Ovary (tissue), 3 donors: ENCODE data around the gene VAMP4.

Experiments
- EP300 ChIP-seq: sonication (generic); formaldehyde crosslinking; IDR thresholded peaks from one replicate; pipeline ENCODE4 v1.6.1; 2017; ENCODE audit warnings: antibody characterized with exemption
- TF ChIP-seq, protein P1 (sequence below), 3 donors: fragments of 450-650 bp in 2 of 3; fragments of 200-600 bp in 1 of 3; IDR thresholded peaks; one replicate each; pipeline versions ENCODE4 v1.5.1 to v1.8.0; 2016 to 2022; ENCODE audit warnings: antibody characterized with exemption in 3 of 3, mild to moderate bottlenecking in 1 of 3
- donor health status: DM: no; HTN: no; CAD: no.

DNA sequence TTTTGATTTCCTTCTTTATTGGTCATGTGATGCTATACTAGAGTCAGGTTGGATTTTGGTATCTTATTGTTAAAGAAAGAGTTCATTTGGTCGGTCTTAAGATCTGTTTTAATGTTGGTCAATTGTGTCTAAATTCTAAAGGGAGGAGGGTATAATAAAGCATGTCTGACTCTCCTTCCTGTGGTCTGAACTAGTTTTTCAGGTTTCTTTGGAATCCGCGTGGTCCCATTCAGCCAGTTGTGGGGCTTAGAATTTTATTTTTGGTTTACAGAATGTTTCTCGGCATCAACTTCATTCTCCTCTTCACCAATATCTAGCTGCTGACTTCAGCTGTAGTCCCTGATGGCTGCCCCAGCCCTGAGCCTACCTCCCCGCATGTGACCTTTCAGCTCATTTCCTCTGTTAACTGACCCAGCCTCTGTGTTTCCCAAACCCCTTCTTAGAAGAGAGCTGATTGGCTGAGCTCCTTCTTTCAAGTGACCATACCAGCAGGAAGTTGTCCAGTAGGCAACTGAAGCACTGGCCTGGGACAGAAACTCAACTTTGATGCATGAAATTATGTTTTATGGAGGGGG, 80.7 kb downstream of the VAMP4 start:
- TF ChIP-seq, protein P1, sequence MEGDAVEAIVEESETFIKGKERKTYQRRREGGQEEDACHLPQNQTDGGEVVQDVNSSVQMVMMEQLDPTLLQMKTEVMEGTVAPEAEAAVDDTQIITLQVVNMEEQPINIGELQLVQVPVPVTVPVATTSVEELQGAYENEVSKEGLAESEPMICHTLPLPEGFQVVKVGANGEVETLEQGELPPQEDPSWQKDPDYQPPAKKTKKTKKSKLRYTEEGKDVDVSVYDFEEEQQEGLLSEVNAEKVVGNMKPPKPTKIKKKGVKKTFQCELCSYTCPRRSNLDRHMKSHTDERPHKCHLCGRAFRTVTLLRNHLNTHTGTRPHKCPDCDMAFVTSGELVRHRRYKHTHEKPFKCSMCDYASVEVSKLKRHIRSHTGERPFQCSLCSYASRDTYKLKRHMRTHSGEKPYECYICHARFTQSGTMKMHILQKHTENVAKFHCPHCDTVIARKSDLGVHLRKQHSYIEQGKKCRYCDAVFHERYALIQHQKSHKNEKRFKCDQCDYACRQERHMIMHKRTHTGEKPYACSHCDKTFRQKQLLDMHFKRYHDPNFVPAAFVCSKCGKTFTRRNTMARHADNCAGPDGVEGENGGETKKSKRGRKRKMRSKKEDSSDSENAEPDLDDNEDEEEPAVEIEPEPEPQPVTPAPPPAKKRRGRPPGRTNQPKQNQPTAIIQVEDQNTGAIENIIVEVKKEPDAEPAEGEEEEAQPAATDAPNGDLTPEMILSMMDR (IDR thresholded peaks at IDR 0.05): no peak
- no peak for TF ChIP-seq EP300
